SU-DHL-6 (cell line): ENCODE results near the gene TTC16.

Experiments
- EZH2phosphoT487 ChIP-seq: fragments of 200-600 bp; sonication (generic), shearing (Covaris generic); conservative IDR thresholded peaks from 2 replicates; pipeline ENCODE4 v1.6.1; 2018; ENCODE audit warnings: mild to moderate bottlenecking, antibody characterized with exemption, low read length, moderate library complexity, mixed read lengths
- TF ChIP-seq, protein P1 (sequence below): fragments of 200-600 bp; sonication (generic); IDR thresholded peaks from one replicate; pipeline ENCODE4 v1.5.1; 2017; ENCODE audit warnings: antibody characterized with exemption, mild to moderate bottlenecking, low read length, moderate library complexity; ENCODE audit not compliant: insufficient read depth, poor library complexity, severe bottlenecking

GRCh38 chr9:127693697-127694096, 22.2 kb upstream of the TTC16 start:
- TF ChIP-seq, protein P1, sequence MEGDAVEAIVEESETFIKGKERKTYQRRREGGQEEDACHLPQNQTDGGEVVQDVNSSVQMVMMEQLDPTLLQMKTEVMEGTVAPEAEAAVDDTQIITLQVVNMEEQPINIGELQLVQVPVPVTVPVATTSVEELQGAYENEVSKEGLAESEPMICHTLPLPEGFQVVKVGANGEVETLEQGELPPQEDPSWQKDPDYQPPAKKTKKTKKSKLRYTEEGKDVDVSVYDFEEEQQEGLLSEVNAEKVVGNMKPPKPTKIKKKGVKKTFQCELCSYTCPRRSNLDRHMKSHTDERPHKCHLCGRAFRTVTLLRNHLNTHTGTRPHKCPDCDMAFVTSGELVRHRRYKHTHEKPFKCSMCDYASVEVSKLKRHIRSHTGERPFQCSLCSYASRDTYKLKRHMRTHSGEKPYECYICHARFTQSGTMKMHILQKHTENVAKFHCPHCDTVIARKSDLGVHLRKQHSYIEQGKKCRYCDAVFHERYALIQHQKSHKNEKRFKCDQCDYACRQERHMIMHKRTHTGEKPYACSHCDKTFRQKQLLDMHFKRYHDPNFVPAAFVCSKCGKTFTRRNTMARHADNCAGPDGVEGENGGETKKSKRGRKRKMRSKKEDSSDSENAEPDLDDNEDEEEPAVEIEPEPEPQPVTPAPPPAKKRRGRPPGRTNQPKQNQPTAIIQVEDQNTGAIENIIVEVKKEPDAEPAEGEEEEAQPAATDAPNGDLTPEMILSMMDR: no peak
- no peak for TF ChIP-seq EZH2phosphoT487
